GM18951 (cell line): ENCODE measurements around the gene PSMD1.

Source experiments
- POLR2A ChIP-seq: IDR thresholded peaks from 4 replicates; pipeline ENCODE4 v1.6.1; 2011; ENCODE audit warnings: mild to moderate bottlenecking; ENCODE audit not compliant: insufficient read length, insufficient read depth; ENCODE audit errors: extremely low read depth
- in situ Hi-C: fragments of 300-500 bp; cut with MboI; formaldehyde crosslinking; loops from one replicate; pipeline ENCODE4 v1.12.0; 2022; ENCODE audit warnings: low sequenced_read_pairs, mixed read lengths, inconsistent platforms; ENCODE audit not compliant: unreplicated experiment

Gene PSMD1

GRCh38 chr2:231056453-231057416, at the start of gene PSMD1:
TSS of gene PSMD1 (plus strand) at chr2:231056867. CDS start at chr2:231057026, 159 bp downstream.
- peak; percentile 71 for TF ChIP-seq POLR2A
- in situ Hi-C loops, result no loop called here

- TF ChIP-seq POLR2A, result no peak
- in situ Hi-C loops, result no loop called here
Observed at GRCh38 chr2:231007286-231008098, 49.2 kb upstream of the PSMD1 start.

GRCh38 chr2:231008131-231008530, 48.5 kb upstream of the PSMD1 start:
- TF ChIP-seq POLR2A, result no peak
- in situ Hi-C loops, result no loop called here

- in situ Hi-C loops, result no loop called here
- no peak for TF ChIP-seq POLR2A
Observed at GRCh38 chr2:231009236-231009919, 47.3 kb upstream of the PSMD1 start.

- in situ Hi-C loops, result no loop called here
- TF ChIP-seq POLR2A, result no peak
Observed at GRCh38 chr2:231010201-231010730, 46.4 kb upstream of the PSMD1 start.

- in situ Hi-C loops, result no loop called here
- no peak for TF ChIP-seq POLR2A
Observed at GRCh38 chr2:231011526-231011925, 45.1 kb upstream of the PSMD1 start.

GRCh38 chr2:231012463-231012862, 44.2 kb upstream of the PSMD1 start:
- in situ Hi-C loops, result no loop called here
- TF ChIP-seq POLR2A, result no peak

- in situ Hi-C loops, result no loop called here
Observed at GRCh38 chr2:231013820-231014219, 42.8 kb upstream of the PSMD1 start.

GRCh38 chr2:231015478-231015877, 41.2 kb upstream of the PSMD1 start:
- in situ Hi-C loops, result no loop called here
- TF ChIP-seq POLR2A, result no peak

More at GRCh38 chr2:231013820-231014219, 42.8 kb upstream of the PSMD1 start:
- no peak for TF ChIP-seq POLR2A

- in situ Hi-C loops, result no loop called here
Observed at GRCh38 chr2:231015926-231016325, 40.7 kb upstream of the PSMD1 start.

GRCh38 chr2:231016566-231017230, 40.0 kb upstream of the PSMD1 start:
- TF ChIP-seq POLR2A, result no peak
- in situ Hi-C loops, result no loop called here

More at GRCh38 chr2:231015926-231016325, 40.7 kb upstream of the PSMD1 start:
- TF ChIP-seq POLR2A, result no peak

GRCh38 chr2:231017231-231017598, 39.5 kb upstream of the PSMD1 start:
- no peak for TF ChIP-seq POLR2A
- in situ Hi-C loops, result no loop called here
